ENCODE measurements around the gene GUCY2C.

GUCY2C gene

GRCh38 chr12:14716848-14717444 lies 20.5 kb upstream of the GUCY2C start:
- peak; percentile 73 for TF ChIP-seq CTCF (conservative IDR thresholded peaks at IDR 0.05)
- peak overlapping the region; percentile 48; the same call in 1 of the 2 replicates for H3K27ac ChIP-seq

GRCh38 chr12:14714437-14714836 lies 18.0 kb upstream of the GUCY2C start:
- H3K27ac ChIP-seq = no peak overlapping the region
- TF ChIP-seq CTCF (conservative IDR thresholded peaks at IDR 0.05) = no peak

GRCh38 chr12:14710632-14711320 lies 14.4 kb upstream of the GUCY2C start:
- no peak for TF ChIP-seq CTCF (conservative IDR thresholded peaks at IDR 0.05)
- H3K27ac ChIP-seq = peak overlapping the region; percentile 85

- TF ChIP-seq CTCF (conservative IDR thresholded peaks at IDR 0.05) = no peak
- H3K27ac ChIP-seq = peak overlapping the region; percentile 56
Observed at GRCh38 chr12:14701809-14702568, 5.6 kb upstream of the GUCY2C start.

- peak overlapping the region; percentile 56 for H3K27ac ChIP-seq
- no peak for TF ChIP-seq CTCF (conservative IDR thresholded peaks at IDR 0.05)
Observed at GRCh38 chr12:14700935-14701334, 4.5 kb upstream of the GUCY2C start.

- no peak for TF ChIP-seq CTCF (conservative IDR thresholded peaks at IDR 0.05)
- H3K27ac ChIP-seq = no peak overlapping the region
Observed at GRCh38 chr12:14699923-14700322, 3.5 kb upstream of the GUCY2C start.

GRCh38 chr12:14698555-14698954 lies 2.2 kb upstream of the GUCY2C start:
- H3K27ac ChIP-seq = no peak overlapping the region
- no peak for TF ChIP-seq CTCF (conservative IDR thresholded peaks at IDR 0.05)

Measured in VCaP (cell line).